Suprapubic skin (tissue), 4 donors: ENCODE measurements around the gene PTPN11. TPM values are rescaled to one million over a fixed set of nuclear protein-coding genes. Genes with fewer than 3 reads are reported as not detected.
A peak's percentile ranks its signal among the peaks of the same experiment; 100 is the strongest.

Experiments
- DNase-seq, 2 donors: peaks; one replicate each; pipeline ENCODE4 v3.0.0-alpha.2; 2019; ENCODE audit warnings: low spot score in 2 of 2
- H3K27ac ChIP-seq: fragments of 200-600 bp; sonication (generic); one replicate; pipeline ENCODE4 v1.5.1; 2019
- H3K27me3 ChIP-seq: fragments of 200-600 bp; sonication (generic); one replicate; pipeline ENCODE4 v1.5.1; 2019
- H3K36me3 ChIP-seq: fragments of 200-600 bp; sonication (generic); one replicate; pipeline ENCODE4 v1.5.1; 2019
- H3K4me1 ChIP-seq: fragments of 200-600 bp; sonication (generic); one replicate; pipeline ENCODE4 v1.5.1; 2019
- H3K4me3 ChIP-seq: fragments of 200-600 bp; sonication (generic); one replicate; pipeline ENCODE4 v1.5.1; 2019; ENCODE audit warnings: mild to moderate bottlenecking
- H3K9me3 ChIP-seq: fragments of 200-600 bp; sonication (generic); one replicate; pipeline ENCODE4 v1.5.1; 2019
- CTCF ChIP-seq, 2 donors: fragments of 200-600 bp in 1 of 2; fragments of 450-650 bp in 1 of 2; sonication (generic) in 1 of 2; IDR thresholded peaks; one replicate each; pipeline ENCODE4 v1.5.1; 2016 to 2019; ENCODE audit warnings: antibody characterized with exemption in 2 of 2, mild to moderate bottlenecking in 1 of 2, moderate library complexity in 1 of 2
- EP300 ChIP-seq: sonication (generic); formaldehyde crosslinking; IDR thresholded peaks from one replicate; pipeline ENCODE4 v1.6.1; 2017; ENCODE audit warnings: antibody characterized with exemption
- POLR2A ChIP-seq, 2 donors: fragments of 450-650 bp; IDR thresholded peaks; one replicate each; pipeline ENCODE4 v1.6.1; 2017; ENCODE audit warnings: antibody characterized with exemption in 2 of 2, mild to moderate bottlenecking in 2 of 2, moderate library complexity in 2 of 2
- POLR2AphosphoS5 ChIP-seq, 3 donors: sonication (generic); formaldehyde crosslinking; IDR thresholded peaks; one replicate each; pipeline ENCODE4 v1.6.1; 2017; ENCODE audit warnings: antibody characterized with exemption in 3 of 3
- WGBS: methylation state at CpG from one replicate; pipeline ENCODE4 v1.1.5; 2018; 5-methylcytosine and 5-hydroxymethylcytosine counted together
- total RNA-seq, 4 donors: library from RNA; depleted of rRNA; stranded (reverse); fragments of >200 nt; gene quantifications; one replicate each; pipeline ENCODE4 v1.1.0, GENCODE V29; 2016

PTPN11 gene
- total RNA-seq, 4 donors from 2014 or later: 56.6 to 70.7 (median 65.3) TPM

- TF ChIP-seq POLR2AphosphoS5 (IDR thresholded peaks at IDR 0.05): no peak
- no peak for TF ChIP-seq CTCF (IDR thresholded peaks at IDR 0.05)
- no peak for TF ChIP-seq EP300
- TF ChIP-seq POLR2A (IDR thresholded peaks at IDR 0.05): no peak
- no peaks in the 10 kb centered on the region for H3K27me3 ChIP-seq
- no peaks in the 10 kb centered on the region for H3K36me3 ChIP-seq
- H3K27ac ChIP-seq: no peak overlapping the region
- no peaks in the 10 kb centered on the region for H3K9me3 ChIP-seq
- peaks cover 18% of the 10 kb centered on the region for H3K4me1 ChIP-seq
- DNase-seq: no peak
- WGBS: 65% methylated on average over 23 of the region's 34 CpGs
- peak overlapping the region; percentile 75 for H3K4me3 ChIP-seq
Observed at GRCh38 chr12:112380663-112381405, 37.9 kb upstream of the PTPN11 start.

- H3K4me3 ChIP-seq: peak overlapping the region; percentile 75
- H3K27me3 ChIP-seq: no peaks in the 10 kb centered on the region
- WGBS: 0% methylated on average over 25 of the region's 33 CpGs
- TF ChIP-seq POLR2A (IDR thresholded peaks at IDR 0.05) (no peak), EP300 (no peak), POLR2AphosphoS5 (IDR thresholded peaks at IDR 0.05) (no peak), CTCF (IDR thresholded peaks at IDR 0.05) (no peak)
- peaks cover 18% of the 10 kb centered on the region for H3K4me1 ChIP-seq
- DNase-seq: peak in 1 of 2 donors; percentile 66
- H3K36me3 ChIP-seq: no peaks in the 10 kb centered on the region
- H3K27ac ChIP-seq: peak overlapping the region; percentile 91
- no peaks in the 10 kb centered on the region for H3K9me3 ChIP-seq
Observed at GRCh38 chr12:112381406-112381882, 37.3 kb upstream of the PTPN11 start.

- Histone ChIP-seq H3K27me3 (no peaks in the 10 kb centered on the region), H3K27ac (peak within 1 kb of the TSS; percentile 91), H3K9me3 (no peaks in the 10 kb centered on the region), H3K4me3 (peak within 1 kb of the TSS; percentile 75), H3K4me1 (peaks cover 18% of the 10 kb centered on the region), H3K36me3 (no peaks in the 10 kb centered on the region)
- peak in 1 of 2 donors; percentile 61 for TF ChIP-seq POLR2A (IDR thresholded peaks at IDR 0.05)
- no peak for TF ChIP-seq CTCF (IDR thresholded peaks at IDR 0.05)
- peak; percentile 96 for DNase-seq
- WGBS: 0% methylated on average over 26 of the region's 106 CpGs
Observed at GRCh38 chr12:112381883-112382796, 36.6 kb upstream of the PTPN11 start, which contains the start of gene HECTD4. Gene HECTD4 (minus strand): TSS chr12:112382431. CDS start chr12:112382128, 303 bp downstream.

GRCh38 chr12:112382866-112383265 is 35.9 kb upstream of the PTPN11 start:
- WGBS: 88% methylated on average over 11 of the region's 11 CpGs

More at GRCh38 chr12:112382866-112383265, 35.9 kb upstream of the PTPN11 start:
- peaks cover 18% of the 10 kb centered on the region for H3K4me1 ChIP-seq
- no peaks in the 10 kb centered on the region for H3K9me3 ChIP-seq
- no peaks in the 10 kb centered on the region for H3K36me3 ChIP-seq
- H3K27me3 ChIP-seq: no peaks in the 10 kb centered on the region
- peak overlapping the region; percentile 75 for H3K4me3 ChIP-seq
- TF ChIP-seq POLR2AphosphoS5 (IDR thresholded peaks at IDR 0.05): no peak
- TF ChIP-seq EP300: no peak
- no peak for TF ChIP-seq CTCF (IDR thresholded peaks at IDR 0.05)
- TF ChIP-seq POLR2A (IDR thresholded peaks at IDR 0.05): no peak
- H3K27ac ChIP-seq: no peak overlapping the region
- DNase-seq: no peak
